ENCODE data around the gene CDYL. TPM values are rescaled to one million over a fixed set of nuclear protein-coding genes. Genes with fewer than 3 reads are reported as not detected.
A peak's percentile ranks its signal among the peaks of the same experiment; 100 is the strongest.

The CDYL gene
- total RNA-seq, 2 experiments from 2014 or later, result 40.8 to 43.4 TPM

DNA sequence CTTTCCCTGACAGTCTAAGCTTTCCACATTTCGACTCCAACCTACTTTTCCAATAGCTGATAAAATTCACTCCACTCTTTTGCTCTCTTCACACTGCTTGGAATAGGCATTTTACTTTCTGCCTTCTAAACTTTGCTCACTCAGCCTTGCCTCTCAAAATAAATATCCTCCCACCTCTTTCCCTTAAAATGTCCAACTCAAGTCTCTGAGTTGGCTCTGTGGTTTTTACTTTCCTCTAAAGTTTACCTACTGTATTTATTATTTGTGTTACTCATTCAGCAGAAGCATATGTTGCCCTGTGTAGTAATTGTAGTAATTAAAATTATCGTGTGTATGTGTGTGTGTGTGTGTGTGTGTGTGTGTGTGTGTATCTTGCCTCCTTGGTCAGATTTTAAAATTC is 20.0 kb upstream of the CDYL start:
- Mint-ChIP-seq H3K27me3 (peaks cover 24% of the 10 kb centered on the region), H3K9me3 (ENCODE audit: low read depth) (peaks cover 2% of the 10 kb centered on the region), H3K4me1 (no peaks in the 10 kb centered on the region), H3K4me3 (no peak overlapping the region), H3K27ac (no peak overlapping the region), H3K36me3 (no peaks in the 10 kb centered on the region)
- CTCF ChIA-PET, result no interaction called here
- no peak for DNase-seq
- ATAC-seq, result no peak

DNA sequence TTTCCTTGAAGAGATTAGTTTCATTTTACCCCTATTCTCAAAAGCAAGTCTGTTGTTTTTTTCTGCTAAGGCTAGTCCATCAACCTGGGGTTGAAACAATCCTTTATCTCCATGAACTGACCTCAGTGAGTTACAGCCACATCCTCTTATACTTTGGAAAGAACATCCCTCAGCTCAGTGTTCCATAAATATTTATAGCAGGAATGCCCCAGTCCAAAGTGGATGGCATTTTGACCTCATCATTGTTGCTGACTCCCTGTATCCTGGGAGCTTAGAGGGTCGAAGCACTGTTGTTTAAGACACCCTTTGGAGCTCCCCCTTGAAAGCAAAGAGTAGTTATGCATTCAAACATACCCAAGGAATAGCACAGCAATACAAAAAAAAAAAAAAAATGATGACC is 16.2 kb upstream of the CDYL start:
- Mint-ChIP-seq H3K4me1 (no peaks in the 10 kb centered on the region), H3K4me3 (no peak overlapping the region), H3K27ac (no peak overlapping the region), H3K36me3 (peaks cover 1% of the 10 kb centered on the region), H3K9me3 (ENCODE audit: low read depth) (peaks cover 2% of the 10 kb centered on the region), H3K27me3 (peaks cover 29% of the 10 kb centered on the region)
- ATAC-seq, result no peak
- DNase-seq, result no peak
- CTCF ChIA-PET, result no interaction called here

DNA sequence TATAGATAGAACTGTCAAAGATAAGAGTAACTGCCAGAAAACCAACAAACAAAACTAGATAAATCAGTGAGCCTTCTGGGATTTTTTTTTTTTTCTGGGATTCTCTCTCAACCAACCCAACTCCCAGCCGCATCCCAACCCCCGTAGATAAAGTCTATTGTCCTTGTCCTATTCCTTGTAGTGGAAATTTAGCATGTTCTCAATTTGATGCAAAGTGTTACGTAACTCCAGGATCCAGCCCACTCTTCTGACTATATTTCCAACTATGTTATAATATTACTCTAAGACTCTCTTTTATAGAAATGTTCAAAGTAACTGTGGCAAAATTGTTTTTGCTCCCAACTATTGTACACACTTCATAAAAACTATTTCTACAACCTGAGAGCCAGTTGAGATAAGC is 15.4 kb upstream of the CDYL start:
- Mint-ChIP-seq H3K9me3 (ENCODE audit: low read depth) (peaks cover 2% of the 10 kb centered on the region), H3K4me1 (no peaks in the 10 kb centered on the region), H3K27ac (no peak overlapping the region), H3K36me3 (peaks cover 1% of the 10 kb centered on the region), H3K27me3 (peaks cover 26% of the 10 kb centered on the region), H3K4me3 (no peak overlapping the region)
- CTCF ChIA-PET, result no interaction called here
- DNase-seq (no peak), ATAC-seq (no peak)

DNA sequence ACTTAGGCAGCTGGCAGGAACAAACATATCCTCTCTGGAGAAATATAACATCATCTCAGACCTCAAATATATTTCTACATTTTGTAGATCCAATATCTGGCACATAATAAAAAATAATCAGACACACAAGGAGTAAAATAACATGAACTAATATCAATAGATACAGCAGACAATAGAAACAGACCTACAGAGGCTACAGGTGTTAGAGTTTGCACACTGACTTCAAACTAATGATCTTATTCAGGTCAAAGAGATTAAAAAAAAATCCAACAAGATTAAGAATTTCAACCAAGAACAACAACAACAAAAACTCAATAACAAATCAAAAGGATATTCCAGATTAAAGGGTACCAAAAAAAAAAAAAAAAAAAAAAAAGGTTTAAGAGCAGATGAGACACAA is 13.9 kb upstream of the CDYL start:
- H3K9me3 Mint-ChIP-seq (ENCODE audit: low read depth), result peaks cover 2% of the 10 kb centered on the region
- DNase-seq (no peak), ATAC-seq (no peak)
- H3K4me1 Mint-ChIP-seq, result no peaks in the 10 kb centered on the region
- CTCF ChIA-PET, result no interaction called here
- no peak overlapping the region for H3K4me3 Mint-ChIP-seq
- H3K36me3 Mint-ChIP-seq, result peaks cover 1% of the 10 kb centered on the region
- H3K27me3 Mint-ChIP-seq, result peaks cover 23% of the 10 kb centered on the region
- H3K27ac Mint-ChIP-seq, result no peak overlapping the region

DNA sequence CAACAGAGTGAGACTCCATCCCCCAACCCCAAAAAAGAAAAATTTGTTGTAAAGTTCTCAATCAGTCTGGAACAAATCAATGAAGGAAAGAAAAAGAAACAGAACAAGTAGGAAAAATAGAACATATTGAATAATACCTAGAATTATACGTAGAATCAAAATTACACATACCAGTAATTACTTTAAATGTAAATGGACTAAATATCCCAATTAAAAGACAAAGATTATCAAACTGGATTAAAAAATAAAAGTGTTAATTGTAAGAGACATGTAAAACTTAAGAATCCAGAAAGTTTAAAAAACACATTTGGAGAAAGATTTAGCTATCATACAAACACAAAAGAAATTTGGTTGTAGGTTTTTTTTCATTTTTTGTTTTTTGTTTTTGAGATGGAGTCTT is 12.3 kb upstream of the CDYL start:
- Mint-ChIP-seq H3K27me3 (peaks cover 27% of the 10 kb centered on the region), H3K27ac (no peak overlapping the region), H3K4me1 (no peaks in the 10 kb centered on the region), H3K9me3 (ENCODE audit: low read depth) (peaks cover 2% of the 10 kb centered on the region), H3K36me3 (peaks cover 1% of the 10 kb centered on the region), H3K4me3 (no peak overlapping the region)
- ATAC-seq, result no peak
- CTCF ChIA-PET, result no interaction called here
- no peak for DNase-seq

DNA sequence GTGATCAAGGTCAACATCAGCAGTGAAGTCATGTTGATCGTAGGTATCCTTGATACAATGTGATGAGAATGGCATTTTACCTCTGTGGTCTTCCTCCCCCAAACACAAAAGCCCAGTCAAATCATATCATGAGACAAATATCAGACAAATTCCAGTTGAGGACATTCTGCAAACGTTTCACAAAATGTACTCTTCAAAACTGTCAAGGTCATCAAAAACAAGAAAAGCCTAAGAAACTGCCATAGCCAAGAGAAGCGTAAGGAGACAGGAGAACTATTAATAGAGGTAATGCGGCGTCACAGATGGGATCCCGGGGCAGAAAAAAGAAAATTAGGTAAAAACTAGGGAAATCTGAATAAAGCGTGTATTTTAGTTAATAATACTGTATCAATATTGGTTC is 7.4 kb upstream of the CDYL start:
- peaks cover 35% of the 10 kb centered on the region for H3K27me3 Mint-ChIP-seq
- ATAC-seq, result no peak
- CTCF ChIA-PET, result no interaction called here
- H3K27ac Mint-ChIP-seq, result no peak overlapping the region
- no peaks in the 10 kb centered on the region for H3K9me3 Mint-ChIP-seq (ENCODE audit: low read depth)
- no peak for DNase-seq
- H3K4me3 Mint-ChIP-seq, result no peak overlapping the region
- no peaks in the 10 kb centered on the region for H3K4me1 Mint-ChIP-seq
- H3K36me3 Mint-ChIP-seq, result no peaks in the 10 kb centered on the region

DNA sequence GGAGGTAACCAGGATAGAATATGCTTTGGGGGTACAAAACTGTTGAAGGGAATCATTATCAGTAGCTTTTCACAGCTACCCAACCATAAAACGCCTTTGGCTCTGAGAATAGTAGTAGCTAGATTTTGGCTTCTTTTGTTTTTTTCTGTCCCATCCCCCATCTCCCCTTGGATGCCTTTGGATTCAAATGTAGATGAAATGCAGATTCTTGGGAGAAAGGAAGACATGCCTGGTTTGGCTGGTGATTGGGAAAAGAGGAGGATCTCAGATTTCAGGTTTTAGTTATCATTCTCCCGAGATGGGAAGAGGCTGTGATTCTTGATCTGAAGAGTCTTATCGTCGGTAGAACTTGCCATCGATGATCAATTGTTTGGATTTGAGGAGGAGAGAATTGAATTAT is 3.5 kb upstream of the CDYL start:
- Mint-ChIP-seq H3K4me3 (no peak overlapping the region), H3K9me3 (ENCODE audit: low read depth) (no peaks in the 10 kb centered on the region), H3K27ac (no peak overlapping the region), H3K27me3 (peaks cover 41% of the 10 kb centered on the region), H3K4me1 (peaks cover 11% of the 10 kb centered on the region), H3K36me3 (no peaks in the 10 kb centered on the region)
- CTCF ChIA-PET, result no interaction called here
- ATAC-seq (no peak), DNase-seq (no peak)

DNA sequence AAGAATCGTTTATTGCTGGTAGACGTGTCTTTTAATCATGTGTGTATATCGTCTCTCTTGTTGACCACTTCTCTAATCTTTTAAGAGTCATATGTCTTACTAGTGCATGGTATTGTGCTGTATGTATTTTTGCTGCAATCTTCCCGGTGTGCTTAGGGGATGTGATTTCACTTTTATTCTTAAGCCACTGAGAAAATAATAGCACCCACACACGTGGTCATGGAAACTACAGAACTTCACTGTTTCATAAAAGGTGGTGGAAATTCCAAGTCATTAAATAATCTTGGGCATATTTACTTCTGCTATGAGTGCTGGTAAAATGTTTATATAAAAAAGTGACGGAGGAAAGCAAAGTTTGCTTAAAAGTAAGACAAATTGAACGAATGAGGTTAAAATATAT is 3.0 kb upstream of the CDYL start:
- Mint-ChIP-seq H3K27me3 (peaks cover 41% of the 10 kb centered on the region), H3K36me3 (peaks cover 3% of the 10 kb centered on the region), H3K4me3 (no peak overlapping the region), H3K4me1 (peaks cover 15% of the 10 kb centered on the region), H3K9me3 (ENCODE audit: low read depth) (peaks cover 2% of the 10 kb centered on the region), H3K27ac (no peak overlapping the region)
- no peak for ATAC-seq
- DNase-seq, result no peak
- CTCF ChIA-PET, result no interaction called here

DNA sequence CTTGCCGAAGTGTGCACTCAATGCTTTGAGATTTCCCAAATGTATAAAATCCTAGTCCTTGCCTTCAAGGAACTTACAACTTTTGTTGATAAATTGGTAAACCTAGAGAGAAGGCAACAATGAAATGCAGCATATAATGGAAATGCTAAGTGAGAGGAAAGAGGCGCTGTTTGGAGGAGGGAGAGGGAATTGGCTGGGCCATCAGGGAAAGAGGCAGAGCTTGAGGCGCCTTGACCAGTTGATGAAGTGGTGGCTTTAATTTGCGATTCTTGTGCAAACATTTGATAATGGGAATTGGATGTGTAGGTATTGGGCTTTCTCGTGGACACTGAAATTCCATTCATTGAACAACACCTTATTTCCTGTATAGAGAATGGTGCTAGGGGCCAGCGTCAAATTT is 1.9 kb upstream of the CDYL start:
- Mint-ChIP-seq H3K4me1 (peaks cover 24% of the 10 kb centered on the region), H3K27ac (no peak overlapping the region), H3K4me3 (peak overlapping the region; percentile 64), H3K36me3 (peaks cover 9% of the 10 kb centered on the region), H3K9me3 (ENCODE audit: low read depth) (peaks cover 2% of the 10 kb centered on the region), H3K27me3 (peaks cover 35% of the 10 kb centered on the region)
- ATAC-seq (no peak), DNase-seq (no peak)
- CTCF ChIA-PET, result interaction anchor here (0.6 kb wide), 1 partner anchor 782 kb away, joined by 3 read pairs; no protein-coding TSS in a partner anchor

DNA sequence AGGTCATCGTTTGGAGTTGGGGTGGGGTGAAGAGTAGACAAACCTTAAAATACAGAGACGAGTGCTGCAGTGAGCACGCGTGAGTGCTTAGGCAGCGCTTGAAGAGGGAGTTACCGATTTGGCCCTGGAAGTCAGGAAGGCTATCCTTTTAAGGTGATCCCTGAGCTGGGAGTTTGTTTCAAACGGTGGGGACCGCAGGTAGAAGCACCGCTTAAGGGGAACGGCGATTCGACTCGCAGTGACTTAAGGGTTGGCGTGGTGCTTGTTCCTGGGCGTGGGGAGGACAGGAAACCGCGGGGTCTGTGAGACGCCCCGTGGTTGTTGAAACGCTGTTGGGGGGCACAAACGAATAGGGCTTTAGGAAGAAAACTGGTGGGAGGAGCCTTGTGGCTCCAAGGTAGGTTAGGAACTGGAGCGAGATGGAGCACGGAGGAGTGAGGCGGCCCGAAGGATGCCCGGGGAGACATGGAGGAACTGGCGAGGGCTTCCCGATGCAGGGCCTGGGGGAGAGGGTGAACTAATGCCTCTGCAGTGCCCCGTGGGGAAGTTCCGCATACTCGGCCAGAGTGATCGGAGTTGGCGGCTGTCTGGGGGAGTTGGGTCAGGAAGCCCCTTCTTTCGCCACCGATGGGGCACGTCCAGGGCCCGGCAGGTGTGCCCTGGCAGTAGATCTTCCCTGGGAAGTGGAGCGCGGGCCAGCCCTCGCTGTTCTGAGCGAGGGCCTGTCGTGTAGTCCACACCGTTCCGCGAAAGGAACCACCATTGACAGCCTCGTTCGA is 1.3 kb upstream of the CDYL start:
- Mint-ChIP-seq H3K4me1 (peaks cover 27% of the 10 kb centered on the region), H3K27ac (peak overlapping the region; percentile 16), H3K4me3 (peak overlapping the region; percentile 64), H3K27me3 (peaks cover 35% of the 10 kb centered on the region), H3K9me3 (ENCODE audit: low read depth) (peaks cover 2% of the 10 kb centered on the region), H3K36me3 (peaks cover 12% of the 10 kb centered on the region)
- CTCF ChIA-PET, result no interaction called here
- no peak for ATAC-seq
- peak; percentile 40 for DNase-seq

DNA sequence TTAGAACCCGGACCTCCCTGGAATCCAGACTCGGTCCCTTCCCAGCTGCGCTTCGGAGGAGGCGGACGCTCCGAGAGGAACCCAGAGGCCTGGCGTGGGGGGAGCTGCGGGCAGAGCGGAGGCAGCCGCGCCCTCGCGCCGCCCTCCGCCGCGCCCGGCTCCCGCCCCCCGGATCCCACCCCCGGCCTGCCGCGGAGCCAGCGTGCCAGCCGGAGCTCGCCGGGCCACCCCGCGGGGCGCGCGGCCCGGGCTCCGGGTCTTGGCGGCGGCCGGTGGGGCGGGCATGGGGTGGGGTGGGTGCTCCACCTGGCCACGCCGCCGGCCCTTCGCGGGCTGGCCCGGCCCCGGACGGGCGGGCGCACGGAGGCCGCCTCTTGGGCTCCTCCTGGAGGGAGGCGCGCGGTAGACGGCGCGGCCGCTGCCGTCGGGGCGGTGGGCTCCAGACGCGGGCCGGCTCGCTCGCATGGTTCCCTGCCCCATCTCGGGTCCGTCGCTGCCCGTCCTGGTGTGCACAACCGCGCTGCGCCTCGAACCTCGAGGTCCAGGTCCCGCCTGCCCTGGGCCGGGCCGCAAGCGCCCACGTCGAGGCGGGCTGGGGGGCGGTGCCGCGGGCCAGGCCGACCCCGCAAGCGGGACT is 592 bp upstream of the CDYL start:
- peaks cover 14% of the 10 kb centered on the region for H3K36me3 Mint-ChIP-seq
- ATAC-seq (peak; percentile 67), DNase-seq (peak; percentile 73)
- H3K4me3 Mint-ChIP-seq, result peak overlapping the region; percentile 64
- CTCF ChIA-PET, result interaction anchor here (1.2 kb wide), 1 partner anchor 1776 kb away, joined by 3 read pairs; the partner anchor contains the start of gene NQO2
- peaks cover 35% of the 10 kb centered on the region for H3K27me3 Mint-ChIP-seq
- H3K4me1 Mint-ChIP-seq, result peaks cover 32% of the 10 kb centered on the region
- peak overlapping the region; percentile 16 for H3K27ac Mint-ChIP-seq
- H3K9me3 Mint-ChIP-seq (ENCODE audit: low read depth), result peaks cover 2% of the 10 kb centered on the region

DNA sequence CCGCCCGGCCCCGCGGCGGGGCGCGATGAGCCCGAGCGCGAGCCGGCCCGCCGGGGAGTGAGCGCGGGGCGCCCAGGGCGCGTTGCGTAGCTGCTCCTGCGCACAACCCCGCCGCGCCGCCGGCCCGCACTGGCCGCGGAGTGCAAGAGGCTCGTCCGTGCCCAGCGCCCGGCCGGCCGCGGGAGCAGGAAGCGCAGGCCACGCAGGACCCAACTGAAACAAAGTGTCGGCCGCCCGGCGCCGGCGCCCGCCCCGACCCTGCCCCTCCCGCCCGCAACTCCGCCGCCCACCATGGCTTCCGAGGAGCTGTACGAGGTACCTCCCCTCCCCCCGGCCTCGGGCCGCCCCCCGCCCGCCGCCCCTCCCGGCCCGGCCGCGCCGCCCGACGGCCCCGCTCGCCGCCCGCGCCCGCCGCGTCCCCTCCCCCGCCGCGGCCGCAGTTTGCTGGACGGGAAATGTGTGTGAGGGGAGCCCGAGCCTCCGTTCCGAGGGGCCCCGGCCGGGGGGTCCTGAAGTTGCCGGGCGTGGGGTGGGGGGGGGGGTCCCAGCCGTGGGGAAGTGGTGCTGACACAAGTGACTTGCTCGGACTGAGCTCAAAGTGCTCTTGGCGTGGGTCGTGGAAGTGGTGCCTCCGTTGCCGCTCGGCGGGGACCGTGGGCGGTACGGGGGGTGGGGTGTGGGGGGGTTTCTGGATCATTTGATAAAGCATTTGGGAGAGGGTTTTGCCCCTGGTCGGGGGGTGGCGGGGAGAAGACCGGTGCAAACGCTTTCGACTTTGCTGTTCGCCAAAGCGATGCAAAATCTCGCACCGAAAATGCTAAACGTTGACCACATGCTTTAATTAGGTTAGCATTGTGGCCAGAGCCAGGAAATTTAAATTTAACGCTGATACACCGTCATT is 539 bp downstream of the CDYL start:
- H3K4me1 Mint-ChIP-seq, result peaks cover 43% of the 10 kb centered on the region
- peaks cover 2% of the 10 kb centered on the region for H3K9me3 Mint-ChIP-seq (ENCODE audit: low read depth)
- CTCF ChIA-PET, result interaction anchor here (1.1 to 1.4 kb wide), 4 partner anchors 10 to 1777 kb away, joined by 3 to 5 read pairs (median 4); partner anchors contain the start of gene NQO2
- peak; percentile 62 for DNase-seq
- H3K27me3 Mint-ChIP-seq, result peaks cover 32% of the 10 kb centered on the region
- peak overlapping the region; percentile 82 for H3K4me3 Mint-ChIP-seq
- H3K36me3 Mint-ChIP-seq, result peaks cover 14% of the 10 kb centered on the region
- H3K27ac Mint-ChIP-seq, result peak overlapping the region; percentile 82
- peak; percentile 34 for ATAC-seq

DNA sequence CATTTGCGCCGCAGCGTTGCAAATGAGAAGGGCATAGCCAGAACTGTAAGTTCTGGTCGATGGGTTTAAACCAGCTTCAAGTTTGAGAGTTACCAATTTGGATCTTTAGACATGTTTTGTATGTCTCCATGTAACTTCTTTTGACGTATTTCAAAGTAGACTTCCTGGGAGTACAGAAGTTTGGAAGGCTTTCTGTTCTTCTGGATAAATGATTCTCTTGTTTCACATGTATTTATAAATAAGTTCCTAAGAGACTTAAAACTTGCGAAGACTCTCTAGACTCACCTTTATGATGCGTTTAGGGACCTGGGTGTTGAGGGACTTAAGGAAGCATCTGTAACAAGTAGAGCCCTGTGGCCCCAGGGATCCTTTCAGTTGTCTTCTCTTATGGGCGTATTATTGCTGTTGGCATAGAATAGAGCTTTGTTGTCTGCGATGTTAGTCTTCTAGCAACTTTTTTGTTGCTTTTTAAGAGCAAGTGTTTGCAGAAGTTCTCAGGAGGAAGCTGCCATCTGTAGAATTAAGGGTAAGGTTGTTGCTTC is 1.3 kb downstream of the CDYL start:
- CTCF ChIA-PET, result interaction anchor here (1.1 to 1.4 kb wide), 4 partner anchors 9 to 253 kb away, joined by 3 to 5 read pairs (median 4); no protein-coding TSS in a partner anchor
- DNase-seq (no peak), ATAC-seq (no peak)
- H3K9me3 Mint-ChIP-seq (ENCODE audit: low read depth), result peaks cover 2% of the 10 kb centered on the region
- peaks cover 16% of the 10 kb centered on the region for H3K36me3 Mint-ChIP-seq
- peaks cover 49% of the 10 kb centered on the region for H3K4me1 Mint-ChIP-seq
- peak overlapping the region; percentile 82 for H3K27ac Mint-ChIP-seq
- peaks cover 25% of the 10 kb centered on the region for H3K27me3 Mint-ChIP-seq
- H3K4me3 Mint-ChIP-seq, result peak overlapping the region; percentile 82

Measured in activated CD8-positive, alpha-beta memory T cell treated with anti-CD3 and anti-CD28 coated beads, Interleukin-2, amount 10 ng/mL, durations not matched to agents 7 days and 5 days (primary cell).